IMR-90 (cell line): ENCODE results near the gene CHD9. TPM values are rescaled to one million over a fixed set of nuclear protein-coding genes. Genes with fewer than 3 reads are reported as not detected.

Experiments used
- ATAC-seq: fragments of 200-7000 bp; cut with Tn5 transposase; 2 replicates; pipeline ENCODE4 v1.9.1; 2020; ENCODE audit warnings: low read depth, mild to moderate bottlenecking, moderate library complexity
- BruUV-seq: library from RNA; stranded (reverse); fragments of 400-500 nt; replicated peaks from 2 replicates; lab custom pipeline; 2021; lab: Mats Ljungman, UMichigan
- CTCF ChIA-PET: fragments of 300-600 bp; formaldehyde crosslinking; extraction: SDS; loops from one replicate; lab custom pipeline; 2021; ENCODE audit warnings: antibody characterized with exemption; lab: Yijun Ruan, JAX
- POLR2A ChIA-PET: fragments of 300-600 bp; sonication (Branson Sonifier 250); formaldehyde crosslinking; loops from one replicate; lab custom pipeline; 2022; ENCODE audit warnings: antibody characterized with exemption; ENCODE audit not compliant: unreplicated experiment; lab: Charles Lee
- DNase-seq: peaks from one replicate; pipeline ENCODE4 v3.0.0; 2013
- H2AFZ ChIP-seq: replicated peaks from 2 replicates; pipeline ENCODE3; 2013; ENCODE audit warnings: low read length, mild to moderate bottlenecking; ENCODE audit not compliant: poor library complexity
- H2AK5ac ChIP-seq: 2 replicates; pipeline ENCODE4 v1.6.1; 2013; ENCODE audit warnings: low read depth, low read length, inconsistent platforms
- H2AK9ac ChIP-seq: replicated peaks from 2 replicates; pipeline ENCODE3; 2013; ENCODE audit warnings: mild to moderate bottlenecking, low read depth, low read length, moderate library complexity; ENCODE audit not compliant: poor library complexity
- H2BK120ac ChIP-seq: 2 replicates; pipeline ENCODE4 v1.6.1; 2013; ENCODE audit warnings: low read depth, low read length, inconsistent platforms
- H2BK15ac ChIP-seq: 3 replicates; pipeline ENCODE4 v1.6.1; 2013; ENCODE audit warnings: low read depth, low read length, inconsistent platforms
- H2BK20ac ChIP-seq: 2 replicates; pipeline ENCODE4 v1.6.1; 2013; ENCODE audit warnings: low read depth, mild to moderate bottlenecking, inconsistent platforms, low read length, moderate library complexity
- H2BK5ac ChIP-seq: 2 replicates; pipeline ENCODE4 v1.6.1; 2013; ENCODE audit warnings: mild to moderate bottlenecking, low read depth, low read length, inconsistent platforms; ENCODE audit not compliant: poor library complexity, severe bottlenecking
- H3K14ac ChIP-seq: replicated peaks from 2 replicates; pipeline ENCODE4 v1.6.1; 2013; ENCODE audit warnings: low read depth, low read length, inconsistent platforms
- H3K18ac ChIP-seq: 2 replicates; pipeline ENCODE4 v1.6.1; 2013; ENCODE audit warnings: low read depth, low read length, control low read depth
- H3K23ac ChIP-seq: 2 replicates; pipeline ENCODE4 v1.6.1; 2013; ENCODE audit warnings: low read depth, low read length, inconsistent platforms
- H3K27ac ChIP-seq: 2 replicates; pipeline ENCODE4 v1.5.1; 2013; ENCODE audit warnings: mild to moderate bottlenecking, control low read depth, low read length; ENCODE audit not compliant: insufficient read depth
- H3K27me3 ChIP-seq: 2 replicates; pipeline ENCODE4 v1.6.1; 2013; ENCODE audit warnings: low read length; ENCODE audit not compliant: control insufficient read depth, insufficient read depth
- H3K36me3 ChIP-seq: 2 replicates; pipeline ENCODE4 v1.6.1; 2013; ENCODE audit warnings: low read length, mixed read lengths; ENCODE audit not compliant: control insufficient read depth, insufficient read depth
- H3K4ac ChIP-seq: 2 replicates; pipeline ENCODE4 v1.6.1; 2013; ENCODE audit warnings: low read depth, low read length, inconsistent platforms
- H3K4me1 ChIP-seq: 2 replicates; pipeline ENCODE4 v1.6.1; 2013; ENCODE audit warnings: low read length, mixed read lengths; ENCODE audit not compliant: control insufficient read depth, insufficient read depth
- H3K4me2 ChIP-seq: 2 replicates; pipeline ENCODE4 v1.6.1; 2013; ENCODE audit warnings: low read depth, mild to moderate bottlenecking, control low read depth, low read length, moderate library complexity
- H3K4me3 ChIP-seq: 2 replicates; pipeline ENCODE4 v1.5.1; 2013; ENCODE audit warnings: low read depth, mild to moderate bottlenecking, control low read depth, low read length, moderate library complexity; ENCODE audit not compliant: insufficient read depth
- H3K56ac ChIP-seq: 2 replicates; pipeline ENCODE4 v1.6.1; 2013; ENCODE audit warnings: low read length, inconsistent platforms; ENCODE audit not compliant: insufficient read depth; ENCODE audit errors: extremely low read depth
- H3K79me1 ChIP-seq, 2 experiments: 2 replicates each; pipeline ENCODE4 v1.6.1; 2013; ENCODE audit warnings: low read length in 2 of 2, inconsistent platforms in 1 of 2, low read depth in 1 of 2
- H3K9ac ChIP-seq: 2 replicates; pipeline ENCODE4 v1.6.1; 2013; ENCODE audit warnings: low read depth, low read length, control low read depth
- H3K9me1 ChIP-seq: 2 replicates; pipeline ENCODE4 v1.6.1; 2013; ENCODE audit warnings: low read length, inconsistent platforms; ENCODE audit not compliant: insufficient read depth
- H3K9me3 ChIP-seq: 2 replicates; pipeline ENCODE4 v1.6.1; 2013; ENCODE audit warnings: low read length; ENCODE audit not compliant: control insufficient read depth, insufficient read depth
- H4K20me1 ChIP-seq: 2 replicates; pipeline ENCODE4 v1.6.1; 2013; ENCODE audit warnings: low read length, inconsistent platforms; ENCODE audit not compliant: insufficient read depth
- H4K5ac ChIP-seq: 2 replicates; pipeline ENCODE4 v1.6.1; 2013; ENCODE audit warnings: mild to moderate bottlenecking, low read depth, low read length, control low read depth
- H4K8ac ChIP-seq, 2 experiments: 2 replicates each; pipeline ENCODE4 v1.6.1; 2013; ENCODE audit warnings: low read depth in 2 of 2, low read length in 2 of 2, control low read depth in 1 of 2, inconsistent platforms in 1 of 2
- H4K91ac ChIP-seq: 2 replicates; pipeline ENCODE4 v1.6.1; 2013; ENCODE audit warnings: low read depth, low read length, inconsistent platforms; ENCODE audit not compliant: insufficient read depth
- BHLHE40 ChIP-seq: fragments of 150-350 bp; IDR thresholded peaks from 2 replicates; pipeline ENCODE4 v1.6.1; 2016; ENCODE audit warnings: mild to moderate bottlenecking, low read depth, low read length
- CEBPB ChIP-seq: IDR thresholded peaks from 2 replicates; pipeline ENCODE4 v1.6.1; 2012; ENCODE audit warnings: low read depth, low read length, improper control_type of control experiment
- CHD1 ChIP-seq: IDR thresholded peaks from 2 replicates; pipeline ENCODE4 v1.6.1; 2012; ENCODE audit warnings: low read depth, low read length, improper control_type of control experiment
- CTCF ChIP-seq: conservative IDR thresholded peaks from 2 replicates; pipeline ENCODE4 v1.5.1; 2012; ENCODE audit warnings: mild to moderate bottlenecking, low read depth, low read length, improper control_type of control experiment
- ELK1 ChIP-seq: fragments of 150-350 bp; IDR thresholded peaks from 2 replicates; pipeline ENCODE4 v1.6.1; 2016; ENCODE audit warnings: low read depth, mild to moderate bottlenecking, low read length, moderate library complexity, borderline replicate concordance
- FOS ChIP-seq: fragments of 150-350 bp; IDR thresholded peaks from 2 replicates; pipeline ENCODE4 v1.6.1; 2016; ENCODE audit warnings: low read depth, low read length
- MAFK ChIP-seq: IDR thresholded peaks from 2 replicates; pipeline ENCODE4 v1.6.1; 2012; ENCODE audit warnings: low read depth, low read length, improper control_type of control experiment
- MAZ ChIP-seq: IDR thresholded peaks from 2 replicates; pipeline ENCODE4 v1.6.1; 2012; ENCODE audit warnings: low read depth, mild to moderate bottlenecking, low read length, improper control_type of control experiment, moderate library complexity, borderline replicate concordance
- MXI1 ChIP-seq: IDR thresholded peaks from 2 replicates; pipeline ENCODE4 v1.6.1; 2012; ENCODE audit warnings: low read depth, mild to moderate bottlenecking, low read length, moderate library complexity, borderline replicate concordance
- NFE2L2 ChIP-seq: fragments of 150-350 bp; IDR thresholded peaks from 2 replicates; pipeline ENCODE4 v1.6.1; 2016; ENCODE audit warnings: low read depth, mild to moderate bottlenecking, low read length
- POLR2A ChIP-seq: IDR thresholded peaks from 2 replicates; pipeline ENCODE4 v1.6.1; 2012; ENCODE audit warnings: mild to moderate bottlenecking, low read depth, low read length
- RAD21 ChIP-seq: IDR thresholded peaks from 2 replicates; pipeline ENCODE4 v1.6.1; 2012; ENCODE audit warnings: low read length, improper control_type of control experiment
- RCOR1 ChIP-seq: IDR thresholded peaks from 2 replicates; pipeline ENCODE4 v1.6.1; 2012; ENCODE audit warnings: mild to moderate bottlenecking, low read length, improper control_type of control experiment; ENCODE audit not compliant: insufficient replicate concordance
- RFX5 ChIP-seq: IDR thresholded peaks from 2 replicates; pipeline ENCODE4 v1.8.0; 2012; ENCODE audit warnings: low read depth, mild to moderate bottlenecking, low read length, moderate library complexity
- SMC3 ChIP-seq: fragments of 150-350 bp; IDR thresholded peaks from 2 replicates; pipeline ENCODE4 v1.6.1; 2016; ENCODE audit warnings: low read depth, mild to moderate bottlenecking, antibody characterized with exemption, low read length, moderate library complexity
- USF2 ChIP-seq: fragments of 150-350 bp; IDR thresholded peaks from 2 replicates; pipeline ENCODE4 v1.6.1; 2017; ENCODE audit warnings: mild to moderate bottlenecking, antibody characterized with exemption, low read length, low read depth
- WGBS, 2 experiments: methylation state at CpG; one replicate each; pipeline versions ENCODE4 v1.1.5 to v1.1.7; 2013; ENCODE audit warnings: missing lambda C conversion rate in 2 of 2; ENCODE audit not compliant: insufficient read length in 1 of 2; ENCODE audit errors: extremely low coverage in 2 of 2; 5-methylcytosine and 5-hydroxymethylcytosine counted together
- dilution Hi-C: fragments of 300-500 bp; cut with HindIII; formaldehyde crosslinking; loops from one replicate; pipeline ENCODE4 v1.14.3; 2018; ENCODE audit warnings: low sequenced_read_pairs; ENCODE audit not compliant: unreplicated experiment
- in situ Hi-C: fragments of 300-500 bp; cut with MboI; formaldehyde crosslinking; loops from 3 replicates; pipeline ENCODE4 v1.14.3; 2019; ENCODE audit warnings: low sequenced_read_pairs, inconsistent platforms, mixed read lengths
- intact Hi-C: fragments of 100-400 bp; cut with micrococcal nuclease; formaldehyde crosslinking; loops from 2 replicates; pipeline ENCODE4 v1.10.0; 2022
- polyA plus RNA-seq, 3 experiments: library from polyadenylated mRNA; depleted of rRNA; stranded (reverse); fragments of >200 nt; gene quantifications; 2 replicates each; pipeline ENCODE4 v1.2.3, GENCODE V29; 2012; ENCODE audit warnings: low replicate concordance in 1 of 3
- total RNA-seq: library from RNA; depleted of rRNA; stranded (reverse); fragments of >200 nt; gene quantifications from 2 replicates; pipeline ENCODE4 v1.2.3, GENCODE V29; 2012

CHD9 gene
- total and polyA plus RNA-seq, 2 of the 4 experiments (the other 2 are of a cell fraction) = 9.1 to 48.8 TPM

GRCh38 chr16:53183442-53183841, 128.7 kb downstream of the CHD9 start:
- in situ Hi-C loops = no loop called here
- Histone ChIP-seq H2BK15ac (no peak overlapping the region), H2AK9ac (no peak overlapping the region), H3K9me1 (no peaks in the 10 kb centered on the region; the same call in 1 of the 2 replicates), H2BK5ac (peak overlapping the region; percentile 3), H3K23ac (no peak overlapping the region), H3K4me1 (no peaks in the 10 kb centered on the region), H4K5ac (no peak overlapping the region), H4K20me1 (peaks cover 16% of the 10 kb centered on the region), H3K4me3 (no peak overlapping the region), H2AFZ (no peak overlapping the region), H4K8ac (no peak overlapping the region), H3K27ac (no peak overlapping the region), H3K4me2 (no peak overlapping the region), H2AK5ac (no peak overlapping the region), H2BK120ac (no peak overlapping the region), H3K79me1 (peaks cover 19 to 42% of the 10 kb centered on the region in 2 experiments), H2BK20ac (no peak overlapping the region), H3K36me3 (peaks cover 6% of the 10 kb centered on the region), H4K91ac (no peak overlapping the region), H3K27me3 (no peaks in the 10 kb centered on the region), H3K56ac (no peak overlapping the region), H3K18ac (no peak overlapping the region), H3K14ac (no peak overlapping the region), H3K9ac (no peak overlapping the region), H3K4ac (no peak overlapping the region), H3K9me3 (peaks cover 8% of the 10 kb centered on the region)
- ChIA-PET CTCF (no interaction called here), POLR2A (no interaction called here)
- TF ChIP-seq CTCF = no peak
- no peak for TF ChIP-seq ELK1
- no peak for TF ChIP-seq MXI1
- no peak for TF ChIP-seq NFE2L2
- TF ChIP-seq BHLHE40 = no peak
- no peak for TF ChIP-seq MAFK
- TF ChIP-seq POLR2A = no peak
- no peak for TF ChIP-seq RAD21
- no peak for TF ChIP-seq MAZ
- no peak for TF ChIP-seq USF2
- TF ChIP-seq CEBPB = no peak
- TF ChIP-seq FOS = no peak; the same call in 1 of the 2 replicates
- no peak for TF ChIP-seq RFX5
- TF ChIP-seq RCOR1 = no peak
- TF ChIP-seq CHD1 = no peak
- no peak for TF ChIP-seq SMC3
- dilution Hi-C loops = no loop called here
- 100% methylated on average over 2 of the region's 4 CpGs; no CpG with 5 or more reads in 1 of the 2 experiments for WGBS, 2 experiments
- DNase-seq = peak; percentile 26
- ATAC-seq = peak; percentile 68
- intact Hi-C loops = no loop called here
- no TSS peak for BruUV-seq
